GM20431 (cell line): Measurements from ENCODE around the gene NTM.

Experiments used
- in situ Hi-C: fragments of 300-500 bp; cut with MseI, MboI; formaldehyde crosslinking; loops from one replicate; pipeline ENCODE4 v1.15.0; 2020; ENCODE audit warnings: low sequenced_read_pairs; ENCODE audit not compliant: unreplicated experiment

The NTM gene

GRCh38 chr11:131537196-131537595 lies 166.8 kb downstream of the NTM start:
- in situ Hi-C loops: no loop called here

- in situ Hi-C loops: no loop called here
Observed at GRCh38 chr11:131537748-131538147, 167.3 kb downstream of the NTM start.

GRCh38 chr11:131538322-131538721 lies 167.9 kb downstream of the NTM start:
- in situ Hi-C loops: no loop called here

DNA sequence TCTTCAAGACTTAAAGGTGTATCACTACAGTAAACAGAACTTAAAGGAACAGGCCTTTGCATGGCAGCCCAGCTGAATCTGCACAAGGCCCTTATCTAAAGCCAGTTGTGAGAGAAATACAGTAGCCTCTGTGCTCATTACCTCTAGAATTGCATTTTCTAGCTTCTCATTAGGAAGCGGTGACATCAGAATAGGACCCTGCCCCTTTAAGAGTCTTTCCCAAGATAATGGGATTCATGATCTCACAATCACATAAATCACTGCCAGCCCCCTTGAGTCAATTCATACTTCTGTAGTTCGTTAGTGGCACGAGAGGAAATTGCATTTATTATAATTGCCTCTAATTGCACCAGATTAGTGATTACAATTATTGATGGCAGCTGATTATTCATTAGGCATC lies 170.3 kb downstream of the NTM start:
- in situ Hi-C loops: no loop called here

DNA sequence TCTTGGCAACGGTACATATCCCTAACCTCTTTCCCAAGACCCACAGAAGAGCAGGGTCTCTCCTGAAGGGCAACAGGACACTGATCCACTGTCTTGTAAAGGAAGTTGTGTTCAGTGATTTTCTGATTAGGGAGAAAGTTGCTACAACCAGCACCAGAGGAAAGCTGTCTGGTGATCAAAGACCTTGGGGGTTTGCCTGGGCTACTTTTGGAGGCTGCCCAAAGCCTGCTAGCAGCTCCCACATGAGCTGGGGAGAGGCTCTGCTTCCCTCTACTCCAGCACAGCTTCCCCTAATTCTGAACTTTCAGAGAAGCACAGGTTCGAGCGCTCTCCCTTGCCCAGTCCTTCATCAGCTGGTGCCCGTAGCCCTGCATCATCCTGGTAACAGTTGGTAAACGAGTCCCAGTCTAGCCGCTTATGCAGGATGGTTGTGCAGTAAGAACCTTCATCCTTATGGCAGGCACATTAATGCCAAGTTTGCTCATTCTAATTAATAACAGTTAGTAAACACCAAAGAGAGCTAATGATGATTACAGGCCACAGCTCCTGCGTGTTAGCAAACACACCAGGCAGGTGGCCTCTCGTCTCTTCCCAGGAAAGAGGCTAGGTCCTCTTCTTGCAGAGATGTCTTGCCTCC lies 173.1 kb downstream of the NTM start:
- in situ Hi-C loops: no loop called here

GRCh38 chr11:131544591-131544990 lies 174.2 kb downstream of the NTM start:
- in situ Hi-C loops: no loop called here

GRCh38 chr11:131546218-131546895 lies 175.9 kb downstream of the NTM start:
- in situ Hi-C loops: no loop called here

- in situ Hi-C loops: no loop called here
Observed at GRCh38 chr11:131549099-131549498, 178.7 kb downstream of the NTM start.

GRCh38 chr11:131549770-131550169 lies 179.4 kb downstream of the NTM start:
- in situ Hi-C loops: no loop called here

DNA sequence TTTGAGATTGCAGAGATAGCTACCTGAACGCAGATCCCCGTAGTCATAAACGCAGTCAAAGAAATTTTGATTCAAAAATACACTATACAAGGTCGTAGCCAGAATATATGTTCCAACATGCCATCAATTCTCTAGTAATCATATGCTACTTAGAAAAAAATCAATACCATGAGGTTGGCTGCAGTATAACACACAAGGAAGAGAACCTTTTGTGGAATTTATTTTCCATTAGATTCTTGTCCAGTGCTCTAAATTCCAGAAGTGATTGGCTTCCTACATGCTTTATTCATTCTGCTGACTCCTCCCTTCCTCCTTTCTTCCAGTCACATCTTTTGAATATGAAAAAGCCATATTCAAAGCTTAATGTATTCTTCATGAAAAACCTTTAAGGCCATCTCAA lies 189.9 kb downstream of the NTM start:
- in situ Hi-C loops: no loop called here

DNA sequence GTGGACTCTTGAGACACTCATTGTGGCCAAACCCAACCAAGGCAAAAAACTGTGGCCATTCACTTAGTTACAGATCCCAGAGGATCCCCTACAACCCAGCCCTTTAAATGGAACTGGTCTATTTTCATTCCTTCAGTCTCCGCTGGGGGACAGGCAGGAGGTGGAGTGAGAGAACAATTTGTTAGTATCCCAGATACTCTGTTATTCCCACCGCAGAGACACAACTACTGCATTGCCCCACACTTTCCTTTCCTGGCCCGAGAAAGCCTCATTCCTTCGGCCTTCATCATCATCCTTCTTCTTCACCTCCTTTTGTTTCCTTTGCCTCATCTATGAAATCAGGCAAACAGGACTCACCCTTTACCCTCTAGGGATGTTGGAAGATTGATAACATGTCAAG lies 191.1 kb downstream of the NTM start:
- in situ Hi-C loops: no loop called here

DNA sequence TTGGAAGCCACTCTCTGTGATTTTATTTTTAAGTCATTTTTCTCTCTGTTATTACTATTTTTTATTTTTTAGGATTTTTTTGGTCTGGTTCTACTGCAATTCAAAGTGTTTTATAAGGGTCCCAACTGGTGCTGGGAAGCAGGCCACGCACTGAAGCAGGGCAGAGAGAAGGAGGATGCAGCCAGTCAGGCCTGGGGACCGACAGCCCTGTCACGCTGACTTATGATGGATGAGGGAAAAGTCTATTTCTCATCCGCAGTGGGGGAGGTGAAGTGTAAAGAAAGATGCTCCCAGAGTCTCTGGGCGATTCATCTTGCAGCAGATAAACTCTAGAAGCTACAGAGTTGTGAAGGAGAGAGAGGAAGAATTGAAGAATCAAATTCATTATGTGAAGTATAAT lies 191.6 kb downstream of the NTM start:
- in situ Hi-C loops: no loop called here

- in situ Hi-C loops: no loop called here
Observed at GRCh38 chr11:131568318-131568717, 197.9 kb downstream of the NTM start.

DNA sequence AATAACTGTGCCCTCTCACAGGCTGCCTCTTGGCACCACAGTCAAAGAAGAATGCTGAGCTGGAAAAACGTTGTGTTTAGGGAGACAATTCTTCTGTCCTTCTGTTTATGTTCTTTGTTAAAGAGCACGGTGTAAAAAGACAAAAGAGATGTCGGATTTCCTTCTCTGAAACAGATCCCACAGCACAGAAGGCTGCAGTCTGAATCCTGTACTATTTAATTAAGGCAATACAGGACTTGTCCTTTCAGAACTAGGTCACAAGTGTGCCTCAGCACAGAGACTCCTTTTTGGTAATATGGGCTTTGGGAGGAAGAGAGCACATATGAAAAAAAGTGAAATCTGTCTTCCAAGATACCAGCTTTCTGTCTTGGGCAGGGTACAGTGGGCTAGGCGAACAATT lies 201.2 kb downstream of the NTM start:
- in situ Hi-C loops: no loop called here

DNA sequence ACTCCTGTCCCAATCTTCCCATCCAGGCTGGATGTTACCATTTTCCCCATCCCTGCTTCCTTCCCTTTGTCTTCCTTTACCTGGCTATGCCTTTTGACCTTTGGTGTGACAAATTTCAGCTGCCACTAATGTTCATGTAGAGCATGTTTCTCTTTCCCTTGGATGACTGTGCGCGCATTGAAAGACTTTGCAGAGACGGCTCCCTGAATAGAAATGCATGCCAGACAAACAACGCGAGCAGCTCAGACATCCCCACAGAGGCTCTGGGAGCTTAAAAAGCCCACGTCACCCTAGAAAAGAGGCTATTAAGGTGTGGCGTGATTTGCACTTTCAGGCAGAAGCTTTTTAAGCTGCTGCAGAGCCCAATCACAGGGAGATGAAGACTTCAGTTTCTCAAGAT lies 202.0 kb downstream of the NTM start:
- in situ Hi-C loops: no loop called here

DNA sequence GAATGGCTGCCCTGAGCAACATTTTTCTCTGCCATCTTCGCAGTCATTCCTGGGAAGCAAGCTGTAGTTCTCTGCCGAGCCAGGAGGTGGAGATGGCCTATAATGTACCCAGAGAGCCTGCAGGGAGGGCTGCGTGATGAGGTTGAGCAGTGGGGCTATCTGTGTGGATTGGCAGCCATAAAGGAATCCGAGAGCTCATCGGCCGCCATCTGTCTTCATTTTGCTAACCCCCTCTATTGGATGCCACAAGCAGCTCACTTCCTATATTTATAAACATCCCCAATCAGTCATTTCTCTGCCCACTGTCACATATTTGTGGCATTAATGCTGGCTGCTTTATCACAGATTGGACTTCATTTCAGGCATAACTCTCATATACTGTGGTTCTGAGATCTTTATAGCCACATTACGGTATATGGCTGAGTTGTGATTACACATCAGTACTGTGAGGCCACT lies 209.5 kb downstream of the NTM start:
- in situ Hi-C loops: loop anchor here (10.0 kb wide), 1 partner anchor 95 kb away; no protein-coding TSS in a partner anchor

DNA sequence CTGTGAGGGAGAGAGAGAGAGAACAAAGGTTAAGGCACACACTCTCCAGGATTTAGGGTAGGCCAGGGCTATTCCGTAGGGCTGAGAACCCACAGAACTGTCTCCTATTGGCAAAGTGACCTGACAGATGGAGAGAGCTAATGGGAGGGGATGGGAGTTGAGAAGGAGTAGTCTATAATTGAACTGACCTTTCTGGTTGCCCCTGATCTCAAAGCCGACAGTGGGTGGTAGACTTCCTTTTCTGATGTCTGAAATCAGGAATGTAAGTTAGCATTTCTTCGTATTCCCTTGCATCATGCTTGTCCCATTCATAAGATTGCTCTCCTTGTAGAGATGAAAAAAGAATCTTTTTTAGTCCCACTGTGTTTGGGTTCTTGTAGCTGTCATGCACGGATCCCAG lies 210.1 kb downstream of the NTM start:
- in situ Hi-C loops: loop anchor here (10.0 kb wide), 1 partner anchor 94 kb away; no protein-coding TSS in a partner anchor

GRCh38 chr11:131581046-131581445 lies 210.6 kb downstream of the NTM start:
- in situ Hi-C loops: loop anchor here (10.0 kb wide), 1 partner anchor 94 kb away; no protein-coding TSS in a partner anchor

DNA sequence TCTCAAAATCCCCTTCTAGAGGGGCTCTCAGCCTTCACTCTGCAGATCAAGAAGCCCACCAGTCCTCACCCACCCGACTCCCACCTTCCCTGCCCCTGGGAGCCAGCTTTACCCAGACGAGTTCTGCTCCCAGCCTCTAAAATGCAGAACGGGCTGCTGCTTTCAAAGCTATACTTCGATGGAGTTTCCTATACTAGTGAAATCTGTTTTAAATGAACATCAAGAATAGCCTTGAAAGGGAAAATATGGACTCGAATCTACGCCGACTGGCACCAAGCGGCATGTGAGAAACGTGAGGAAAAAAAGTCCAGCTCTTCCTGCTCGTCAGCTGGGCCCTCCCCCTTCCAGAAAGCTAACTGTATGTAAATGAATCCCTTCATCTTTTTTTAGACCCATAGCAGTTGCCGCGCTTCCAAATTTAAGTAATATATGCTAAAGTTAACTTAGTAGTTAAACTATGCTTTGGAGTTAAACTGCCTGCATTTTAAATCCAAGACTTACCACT lies 211.7 kb downstream of the NTM start:
- in situ Hi-C loops: loop anchor here (10.0 kb wide), 1 partner anchor 93 kb away; no protein-coding TSS in a partner anchor

DNA sequence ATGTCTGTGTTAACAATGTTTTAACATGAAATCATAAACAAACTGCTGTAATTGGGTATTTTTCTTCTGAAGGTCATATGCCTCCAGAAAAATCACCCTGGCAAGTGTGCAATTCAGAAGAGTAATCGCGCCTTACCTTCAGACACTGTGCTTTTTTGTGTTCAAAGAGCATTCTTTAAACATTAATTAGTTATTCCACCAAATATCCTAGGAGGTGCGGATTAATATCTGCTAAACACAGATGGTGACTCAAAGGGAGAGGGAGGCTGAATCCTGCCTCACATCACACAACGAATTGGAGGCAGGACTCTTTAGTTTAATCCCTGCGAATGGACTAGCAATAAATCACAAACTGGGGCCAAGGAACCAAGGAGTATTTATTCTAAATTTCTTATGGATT lies 213.0 kb downstream of the NTM start:
- in situ Hi-C loops: loop anchor here (10.0 kb wide), 1 partner anchor 91 kb away; no protein-coding TSS in a partner anchor

DNA sequence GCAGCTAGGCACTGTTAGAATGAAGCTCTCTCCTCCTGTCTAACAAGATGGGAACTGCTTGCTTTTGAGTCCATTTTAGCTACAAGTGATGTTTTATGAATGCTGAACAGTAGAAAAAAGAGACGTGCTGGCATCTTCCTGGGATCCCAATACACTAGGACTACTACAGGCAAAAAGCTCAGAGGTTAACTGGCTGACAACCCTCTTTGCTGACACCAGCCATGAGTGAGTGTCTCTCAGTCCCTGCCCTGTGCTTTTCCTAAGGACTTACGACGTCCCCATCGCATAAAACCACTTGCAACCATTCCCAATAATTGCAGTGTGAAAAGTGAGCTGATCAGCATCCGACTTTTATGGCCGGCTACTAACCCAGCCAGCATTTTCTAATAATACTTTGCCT lies 213.5 kb downstream of the NTM start:
- in situ Hi-C loops: loop anchor here (10.0 kb wide), 1 partner anchor 91 kb away; no protein-coding TSS in a partner anchor
